RWPE1 (cell line): Measurements from ENCODE around the gene DLST.

Experiments
- CTCF ChIA-PET: fragments of 350-600 bp; sonication (Branson Sonifier 250); formaldehyde crosslinking; extraction: SDS; loops from one replicate; lab custom pipeline; 2021; lab: Yijun Ruan, JAX
- POLR2A ChIA-PET: fragments of 400-600 bp; formaldehyde crosslinking; extraction: SDS; loops from one replicate; lab custom pipeline; 2020; ENCODE audit warnings: antibody characterized with exemption; ENCODE audit not compliant: low non-redundant PET; lab: Yijun Ruan, JAX
- DNase-seq: peaks from one replicate; pipeline ENCODE4 v3.0.0; 2012; ENCODE audit warnings: low spot score
- H3K27ac ChIP-seq: fragments of 450-650 bp; 2 replicates; pipeline ENCODE4 v1.5.1; 2017
- TF ChIP-seq, protein P1 (sequence below): fragments of 450-650 bp; conservative IDR thresholded peaks from 2 replicates; pipeline ENCODE4 v1.5.1; 2017; ENCODE audit warnings: low read depth, mild to moderate bottlenecking

DLST gene

DNA sequence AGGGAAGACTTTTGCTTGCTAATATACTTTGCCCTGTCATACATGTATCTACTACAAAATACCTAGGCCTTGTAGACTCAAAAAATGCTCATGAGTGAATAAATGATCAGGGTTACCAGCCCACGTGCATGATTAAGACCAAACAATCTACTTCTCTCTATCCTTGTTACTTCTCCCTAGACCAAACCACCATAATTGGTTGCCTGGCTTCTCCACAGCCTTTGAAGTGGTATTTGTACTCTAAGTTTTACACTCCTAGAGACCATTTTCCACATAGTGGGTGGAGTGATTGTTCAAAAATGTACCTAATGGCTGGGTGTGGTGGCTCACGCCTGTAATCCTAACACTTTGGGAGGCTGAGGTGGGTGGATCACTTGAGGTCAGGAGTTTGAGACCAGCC, 55.5 kb downstream of the DLST start:
- ChIA-PET CTCF (interaction anchor here (2.5 kb wide), 1 partner anchor 8 kb away, joined by 9 read pairs; no protein-coding TSS in a partner anchor), POLR2A (no interaction called here)
- H3K27ac ChIP-seq, result no peak overlapping the region
- DNase-seq, result no peak
- TF ChIP-seq, protein P1, sequence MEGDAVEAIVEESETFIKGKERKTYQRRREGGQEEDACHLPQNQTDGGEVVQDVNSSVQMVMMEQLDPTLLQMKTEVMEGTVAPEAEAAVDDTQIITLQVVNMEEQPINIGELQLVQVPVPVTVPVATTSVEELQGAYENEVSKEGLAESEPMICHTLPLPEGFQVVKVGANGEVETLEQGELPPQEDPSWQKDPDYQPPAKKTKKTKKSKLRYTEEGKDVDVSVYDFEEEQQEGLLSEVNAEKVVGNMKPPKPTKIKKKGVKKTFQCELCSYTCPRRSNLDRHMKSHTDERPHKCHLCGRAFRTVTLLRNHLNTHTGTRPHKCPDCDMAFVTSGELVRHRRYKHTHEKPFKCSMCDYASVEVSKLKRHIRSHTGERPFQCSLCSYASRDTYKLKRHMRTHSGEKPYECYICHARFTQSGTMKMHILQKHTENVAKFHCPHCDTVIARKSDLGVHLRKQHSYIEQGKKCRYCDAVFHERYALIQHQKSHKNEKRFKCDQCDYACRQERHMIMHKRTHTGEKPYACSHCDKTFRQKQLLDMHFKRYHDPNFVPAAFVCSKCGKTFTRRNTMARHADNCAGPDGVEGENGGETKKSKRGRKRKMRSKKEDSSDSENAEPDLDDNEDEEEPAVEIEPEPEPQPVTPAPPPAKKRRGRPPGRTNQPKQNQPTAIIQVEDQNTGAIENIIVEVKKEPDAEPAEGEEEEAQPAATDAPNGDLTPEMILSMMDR, result no peak

DNA sequence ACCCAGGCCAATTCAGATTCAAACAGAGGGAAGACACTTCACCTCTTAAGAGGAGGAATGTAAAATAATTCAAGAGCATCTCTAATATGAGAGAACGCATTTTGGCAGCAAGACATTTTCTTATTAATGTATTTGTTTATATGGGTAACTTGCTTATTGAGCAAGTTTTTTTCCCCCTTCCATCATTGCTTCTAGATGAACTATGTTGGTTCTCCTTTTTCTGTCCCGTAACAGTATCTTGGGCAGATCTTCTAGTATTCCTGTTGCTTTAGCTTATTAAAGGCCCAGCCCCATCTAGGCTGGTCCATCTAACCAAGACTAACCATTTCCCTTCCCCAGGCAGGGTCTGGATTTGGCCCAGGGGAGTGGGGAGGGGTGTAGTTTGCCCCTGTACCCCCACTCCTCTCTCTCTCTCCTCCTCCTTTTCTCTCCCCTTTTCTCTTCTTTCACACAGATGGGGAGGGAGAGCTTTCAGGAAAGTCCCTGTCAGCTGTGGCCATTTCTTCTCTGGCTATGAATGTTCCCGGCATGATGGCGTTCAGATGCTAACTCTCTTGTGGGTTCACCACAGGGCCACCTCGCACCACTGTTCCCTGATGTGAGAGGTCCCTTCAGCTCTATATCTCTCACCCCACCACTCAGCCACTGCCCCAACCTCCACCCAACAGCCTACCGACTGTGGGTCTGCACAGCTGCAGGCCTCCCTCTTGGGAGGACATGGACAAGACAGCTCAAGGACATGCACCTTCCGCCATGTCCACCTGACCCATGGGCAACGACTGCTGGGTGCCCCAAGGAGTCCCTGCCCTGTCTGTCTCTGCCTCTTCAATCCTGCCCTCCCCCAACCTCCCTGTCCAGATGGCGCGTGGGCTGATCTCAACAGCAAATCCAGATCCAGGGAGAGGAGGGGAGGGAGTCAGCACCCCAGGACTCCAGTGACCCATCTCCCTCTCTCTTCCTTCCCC, 57.1 kb downstream of the DLST start:
- ChIA-PET POLR2A (no interaction called here), CTCF (interaction anchor here (0.6 kb wide), 2 partner anchors 229 to 641 kb away, joined by 3 read pairs; no protein-coding TSS in a partner anchor)
- no peak overlapping the region for H3K27ac ChIP-seq
- TF ChIP-seq, protein P1, result no peak
- DNase-seq, result no peak

DNA sequence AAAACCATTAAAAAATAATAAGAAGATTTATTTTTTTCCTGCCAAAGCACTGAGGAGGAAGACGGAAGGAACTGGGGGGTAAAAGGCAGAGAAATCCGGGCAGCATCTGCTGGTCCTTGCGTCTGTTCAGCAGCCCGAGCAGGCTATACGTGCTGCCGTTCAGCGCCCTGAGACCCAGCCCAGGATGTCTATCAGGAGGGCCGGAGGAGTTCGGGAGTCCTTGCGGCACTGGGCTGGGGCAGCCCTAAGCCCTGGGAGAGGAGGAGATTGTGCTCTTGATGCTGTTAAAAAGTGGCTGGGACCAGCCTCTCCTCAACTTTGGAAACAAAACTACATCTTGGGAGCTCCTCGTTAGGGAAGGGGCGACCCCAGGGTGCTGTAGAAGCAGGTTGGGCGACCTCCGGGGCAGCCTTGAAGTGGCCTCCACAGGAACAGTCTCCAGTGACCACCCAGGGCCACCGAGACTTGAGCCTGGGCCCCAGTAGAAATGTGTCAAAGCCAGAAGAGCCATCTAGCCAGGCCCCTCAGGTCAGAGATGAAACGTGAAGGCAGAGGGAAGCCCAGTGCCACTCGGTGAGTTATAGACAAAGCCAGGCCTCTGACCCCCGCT, 59.3 kb downstream of the DLST start:
- CTCF ChIA-PET, result interaction anchor here (0.6 to 0.7 kb wide), 2 partner anchors 28 to 83 kb away, joined by 5 to 6 read pairs; no protein-coding TSS in a partner anchor

DNA sequence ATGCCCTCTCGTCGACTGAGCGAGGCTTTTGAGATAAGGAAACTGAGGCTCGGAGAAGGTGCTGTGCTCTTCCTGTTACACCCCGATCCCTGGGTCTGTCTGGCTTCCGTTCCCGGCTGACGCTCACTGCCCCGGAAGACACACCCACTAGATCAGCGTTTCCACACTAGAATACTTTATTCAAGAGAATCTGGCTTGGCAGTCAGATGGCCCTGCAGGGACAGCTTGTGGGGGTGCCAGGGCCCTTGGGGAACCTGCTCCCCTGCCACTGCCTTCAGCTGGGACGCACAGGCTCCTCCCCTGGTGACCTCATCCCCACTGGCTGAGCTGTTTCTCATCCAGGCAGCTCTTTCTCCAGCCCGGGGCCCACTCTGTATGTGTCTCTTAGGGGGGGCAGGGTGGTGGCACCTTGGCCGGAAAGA, 60.0 kb downstream of the DLST start:
- TF ChIP-seq, protein P1, result no peak
- peak overlapping the region; percentile 68 for H3K27ac ChIP-seq
- DNase-seq, result no peak
- ChIA-PET POLR2A (no interaction called here), CTCF (interaction anchor here (0.6 to 0.7 kb wide), 3 partner anchors 147 to 1444 kb away, joined by 3 to 4 read pairs (median 3); no protein-coding TSS in a partner anchor)

More for the DNA sequence above, 59.3 kb downstream of the DLST start:
- H3K27ac ChIP-seq, result peak overlapping the region; percentile 68
- TF ChIP-seq, protein P1, result no peak
- no peak for DNase-seq
- POLR2A ChIA-PET, result no interaction called here

DNA sequence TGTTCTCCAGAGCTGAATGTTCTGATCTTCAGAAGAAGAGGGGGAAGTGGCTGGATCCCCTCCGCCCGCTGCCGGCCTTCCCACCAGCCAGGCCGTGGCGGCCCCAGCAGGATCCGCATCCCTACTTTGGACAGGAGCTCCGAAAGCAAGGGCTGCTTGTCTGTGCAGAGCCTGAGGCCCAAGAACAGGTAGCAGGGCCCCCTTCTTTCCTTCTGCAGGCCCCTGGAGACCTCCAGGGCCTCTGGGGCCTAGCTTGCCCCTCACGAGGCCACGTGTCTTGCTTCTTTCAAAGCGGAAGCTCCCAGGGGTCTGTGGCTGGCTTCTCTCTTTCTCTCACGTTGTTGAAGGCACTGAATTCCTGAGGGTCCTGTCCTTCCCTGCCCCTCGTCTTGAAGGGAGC, 60.5 kb downstream of the DLST start:
- POLR2A ChIA-PET, result no interaction called here
- peak overlapping the region; percentile 68 for H3K27ac ChIP-seq
- TF ChIP-seq, protein P1, result no peak
- DNase-seq, result no peak
- CTCF ChIA-PET, result interaction anchor here (0.6 to 0.7 kb wide), 3 partner anchors 146 to 1444 kb away, joined by 3 to 4 read pairs (median 3); no protein-coding TSS in a partner anchor

DNA sequence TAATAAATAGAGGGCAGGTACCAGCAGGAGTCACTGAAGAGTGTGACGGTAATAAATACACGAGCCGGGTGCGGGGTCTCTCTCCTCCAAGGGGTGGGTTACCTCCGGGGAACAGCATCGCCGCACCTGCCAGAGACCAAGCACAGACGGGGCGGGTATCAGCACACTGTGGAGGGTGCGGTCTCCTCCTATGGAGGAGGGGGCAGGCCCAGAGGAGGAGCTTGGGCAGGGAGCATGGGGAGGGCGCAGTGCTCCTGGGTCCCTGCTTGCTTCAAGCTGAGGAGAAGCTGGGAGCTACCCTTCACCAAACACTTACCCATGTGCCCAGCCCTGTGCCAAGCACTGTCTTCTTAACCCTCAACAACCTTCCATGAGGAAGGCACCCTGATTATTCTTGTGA, 60.9 kb downstream of the DLST start:
- no peak overlapping the region for H3K27ac ChIP-seq
- POLR2A ChIA-PET, result no interaction called here
- CTCF ChIA-PET, result interaction anchor here (0.7 kb wide), 1 partner anchor 288 kb away, joined by 4 read pairs; no protein-coding TSS in a partner anchor

More for the DNA sequence above, 60.9 kb downstream of the DLST start:
- DNase-seq, result no peak
- TF ChIP-seq, protein P1, result no peak
